Measurements from ENCODE around the gene UNC45A. TPM values are rescaled to one million over a fixed set of nuclear protein-coding genes. Genes with fewer than 3 reads are reported as not detected.

UNC45A gene
- total and polyA plus RNA-seq, 2 of the 4 experiments (the other 2 are of a cell fraction), result 68.9 to 100 TPM

DNA sequence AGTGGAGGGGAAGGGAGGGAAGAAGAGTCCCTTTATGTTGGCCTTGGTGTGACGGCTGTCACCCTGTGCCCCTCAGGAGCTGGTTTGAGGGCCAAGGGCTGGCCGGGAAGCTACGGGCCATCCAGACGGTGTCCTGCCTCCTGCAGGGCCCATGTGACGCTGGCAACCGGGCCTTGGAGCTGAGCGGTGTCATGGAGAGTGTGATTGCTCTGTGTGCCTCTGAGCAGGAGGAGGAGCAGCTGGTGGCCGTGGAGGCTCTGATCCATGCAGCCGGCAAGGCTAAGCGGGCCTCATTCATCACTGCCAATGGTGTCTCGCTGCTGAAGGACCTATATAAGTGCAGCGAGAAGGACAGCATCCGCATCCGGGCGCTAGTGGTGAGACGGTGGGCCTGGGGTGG lies 11.5 kb downstream of the UNC45A start:
- Histone ChIP-seq H3K4me1 (ENCODE audit: control insufficient read depth, insufficient read depth, low read length) (no peaks in the 10 kb centered on the region), H2AK9ac (replicated peaks; ENCODE audit: low read depth, low read length, poor library complexity) (no peak overlapping the region), H3K4ac (ENCODE audit: low read depth, low read length) (no peak overlapping the region), H3K27me3 (ENCODE audit: control insufficient read depth, insufficient read depth, low read length) (no peaks in the 10 kb centered on the region), H2AFZ (replicated peaks; ENCODE audit: low read length, poor library complexity) (no peak overlapping the region), H2BK20ac (ENCODE audit: low read depth, low read length) (no peak overlapping the region), H3K23ac (ENCODE audit: low read depth, low read length) (no peak overlapping the region), H3K9ac (ENCODE audit: low read depth, low read length) (no peak overlapping the region), H3K56ac (ENCODE audit: extremely low read depth, insufficient read depth, low read length) (no peak overlapping the region), H4K91ac (ENCODE audit: insufficient read depth, low read depth, low read length) (no peak overlapping the region), H4K5ac (ENCODE audit: low read depth, low read length) (no peak overlapping the region), H3K27ac (ENCODE audit: insufficient read depth, low read length) (no peak overlapping the region), H3K9me1 (ENCODE audit: insufficient read depth, low read length) (no peaks in the 10 kb centered on the region), H3K18ac (ENCODE audit: low read depth, low read length) (no peak overlapping the region), H2BK120ac (ENCODE audit: low read depth, low read length) (no peak overlapping the region), H3K14ac (replicated peaks; ENCODE audit: low read depth, low read length) (no peak overlapping the region), H4K8ac (ENCODE audit: low read depth in 2 of 2, low read length in 2 of 2) (no peak overlapping the region), H2BK15ac (ENCODE audit: low read depth, low read length) (no peak overlapping the region), H2AK5ac (ENCODE audit: low read depth, low read length) (no peak overlapping the region), H3K36me3 (ENCODE audit: control insufficient read depth, insufficient read depth, low read length) (peaks cover 79% of the 10 kb centered on the region), H3K9me3 (ENCODE audit: control insufficient read depth, insufficient read depth, low read length) (no peaks in the 10 kb centered on the region), H2BK5ac (ENCODE audit: low read depth, low read length, poor library complexity, severe bottlenecking) (no peak overlapping the region), H3K79me1 (ENCODE audit: low read depth in 1 of 2, low read length in 2 of 2) (no peaks in the 10 kb centered on the region; a peak in 2 of 4 replicates), H3K4me2 (ENCODE audit: low read depth, low read length) (no peak overlapping the region), H3K4me3 (ENCODE audit: insufficient read depth, low read depth, low read length) (no peak overlapping the region), H4K20me1 (ENCODE audit: insufficient read depth, low read length) (peaks cover 4% of the 10 kb centered on the region; the same call in 1 of the 2 replicates)
- in situ Hi-C loops (cut with MboI; ENCODE audit: low sequenced_read_pairs), result no loop called here
- ChIA-PET CTCF (interaction anchor here (2.3 kb wide), 1 partner anchor 12 kb away, joined by 8 read pairs; the partner anchor contains the start of gene UNC45A), POLR2A (ENCODE audit: unreplicated experiment) (interaction anchor here (0.6 kb wide), 1 partner anchor 8 kb away, joined by 4 read pairs; the partner anchor contains the start of gene RCCD1)
- dilution Hi-C loops (cut with HindIII; ENCODE audit: low sequenced_read_pairs, unreplicated experiment), result no loop called here
- BruUV-seq (replicated peaks), result no TSS peak
- TF ChIP-seq RCOR1 (IDR thresholded peaks at IDR 0.05; ENCODE audit: insufficient replicate concordance, low read length), result no peak
- no peak for TF ChIP-seq POLR2A (IDR thresholded peaks at IDR 0.05; ENCODE audit: low read depth, low read length)
- no peak for TF ChIP-seq FOS (IDR thresholded peaks at IDR 0.05; ENCODE audit: low read depth, low read length)
- no peak for TF ChIP-seq RFX5 (IDR thresholded peaks at IDR 0.05; ENCODE audit: low read depth, low read length)
- TF ChIP-seq SMC3 (IDR thresholded peaks at IDR 0.05; ENCODE audit: low read depth, low read length), result no peak
- TF ChIP-seq MAFK (IDR thresholded peaks at IDR 0.05; ENCODE audit: low read depth, low read length), result no peak
- no peak for TF ChIP-seq BHLHE40 (IDR thresholded peaks at IDR 0.05; ENCODE audit: low read depth, low read length)
- TF ChIP-seq, protein P1, sequence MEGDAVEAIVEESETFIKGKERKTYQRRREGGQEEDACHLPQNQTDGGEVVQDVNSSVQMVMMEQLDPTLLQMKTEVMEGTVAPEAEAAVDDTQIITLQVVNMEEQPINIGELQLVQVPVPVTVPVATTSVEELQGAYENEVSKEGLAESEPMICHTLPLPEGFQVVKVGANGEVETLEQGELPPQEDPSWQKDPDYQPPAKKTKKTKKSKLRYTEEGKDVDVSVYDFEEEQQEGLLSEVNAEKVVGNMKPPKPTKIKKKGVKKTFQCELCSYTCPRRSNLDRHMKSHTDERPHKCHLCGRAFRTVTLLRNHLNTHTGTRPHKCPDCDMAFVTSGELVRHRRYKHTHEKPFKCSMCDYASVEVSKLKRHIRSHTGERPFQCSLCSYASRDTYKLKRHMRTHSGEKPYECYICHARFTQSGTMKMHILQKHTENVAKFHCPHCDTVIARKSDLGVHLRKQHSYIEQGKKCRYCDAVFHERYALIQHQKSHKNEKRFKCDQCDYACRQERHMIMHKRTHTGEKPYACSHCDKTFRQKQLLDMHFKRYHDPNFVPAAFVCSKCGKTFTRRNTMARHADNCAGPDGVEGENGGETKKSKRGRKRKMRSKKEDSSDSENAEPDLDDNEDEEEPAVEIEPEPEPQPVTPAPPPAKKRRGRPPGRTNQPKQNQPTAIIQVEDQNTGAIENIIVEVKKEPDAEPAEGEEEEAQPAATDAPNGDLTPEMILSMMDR (conservative IDR thresholded peaks at IDR 0.05; ENCODE audit: low read depth, low read length), result no peak
- TF ChIP-seq, protein P2, sequence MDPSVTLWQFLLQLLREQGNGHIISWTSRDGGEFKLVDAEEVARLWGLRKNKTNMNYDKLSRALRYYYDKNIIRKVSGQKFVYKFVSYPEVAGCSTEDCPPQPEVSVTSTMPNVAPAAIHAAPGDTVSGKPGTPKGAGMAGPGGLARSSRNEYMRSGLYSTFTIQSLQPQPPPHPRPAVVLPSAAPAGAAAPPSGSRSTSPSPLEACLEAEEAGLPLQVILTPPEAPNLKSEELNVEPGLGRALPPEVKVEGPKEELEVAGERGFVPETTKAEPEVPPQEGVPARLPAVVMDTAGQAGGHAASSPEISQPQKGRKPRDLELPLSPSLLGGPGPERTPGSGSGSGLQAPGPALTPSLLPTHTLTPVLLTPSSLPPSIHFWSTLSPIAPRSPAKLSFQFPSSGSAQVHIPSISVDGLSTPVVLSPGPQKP (IDR thresholded peaks at IDR 0.05; ENCODE audit: borderline replicate concordance, low read depth, low read length), result no peak
- TF ChIP-seq MAZ (IDR thresholded peaks at IDR 0.05; ENCODE audit: borderline replicate concordance, low read depth, low read length), result no peak
- no peak for TF ChIP-seq CHD1 (IDR thresholded peaks at IDR 0.05; ENCODE audit: low read depth, low read length)
- no peak for TF ChIP-seq RAD21 (IDR thresholded peaks at IDR 0.05; ENCODE audit: low read length)
- TF ChIP-seq CEBPB (IDR thresholded peaks at IDR 0.05; ENCODE audit: low read depth, low read length), result no peak
- TF ChIP-seq MXI1 (IDR thresholded peaks at IDR 0.05; ENCODE audit: borderline replicate concordance, low read depth, low read length), result no peak
- TF ChIP-seq NFE2L2 (IDR thresholded peaks at IDR 0.05; ENCODE audit: low read depth, low read length), result no peak
- TF ChIP-seq, protein P3, sequence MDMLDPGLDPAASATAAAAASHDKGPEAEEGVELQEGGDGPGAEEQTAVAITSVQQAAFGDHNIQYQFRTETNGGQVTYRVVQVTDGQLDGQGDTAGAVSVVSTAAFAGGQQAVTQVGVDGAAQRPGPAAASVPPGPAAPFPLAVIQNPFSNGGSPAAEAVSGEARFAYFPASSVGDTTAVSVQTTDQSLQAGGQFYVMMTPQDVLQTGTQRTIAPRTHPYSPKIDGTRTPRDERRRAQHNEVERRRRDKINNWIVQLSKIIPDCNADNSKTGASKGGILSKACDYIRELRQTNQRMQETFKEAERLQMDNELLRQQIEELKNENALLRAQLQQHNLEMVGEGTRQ (IDR thresholded peaks at IDR 0.05; ENCODE audit: low read depth, low read length), result no peak
- ATAC-seq (ENCODE audit: low read depth), result no peak
- DNase-seq, result no peak
- WGBS, 2 experiments (ENCODE audit: extremely low coverage in 2 of 2, insufficient read length in 1 of 2), result 83% methylated on average over 14 of the region's 16 CpGs; no CpG with 5 or more reads in 1 of the 2 experiments
- intact Hi-C loops (cut with micrococcal nuclease), result no loop called here

Data from IMR-90 (cell line).